ENCODE data around the gene FHIT. TPM values are rescaled to one million over a fixed set of nuclear protein-coding genes. Genes with fewer than 3 reads are reported as not detected.

FHIT gene
- total RNA-seq, 2 experiments from 2014 or later: 86.0 to 90.6 TPM

DNA sequence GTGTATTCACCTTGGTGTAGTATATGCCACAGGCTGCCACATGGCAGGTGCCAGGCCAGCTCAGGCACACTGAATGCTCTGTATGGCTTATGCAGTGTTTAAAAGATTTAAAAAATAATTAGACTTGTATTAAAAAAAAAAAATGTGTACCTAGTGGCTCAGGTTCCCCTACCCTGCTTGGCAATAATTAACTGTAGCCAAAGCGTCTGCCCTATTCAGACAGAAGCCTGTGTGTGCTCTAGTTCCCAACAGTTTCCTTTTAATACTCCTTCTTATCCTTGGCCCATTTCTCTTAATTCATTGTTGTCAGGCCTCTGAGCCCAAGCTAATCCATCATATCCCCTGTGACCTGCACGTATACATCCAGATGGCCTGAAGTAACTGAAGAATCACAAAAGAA, 1449.2 kb downstream of the FHIT start:
- H3K4me3 ChIP-seq (ENCODE audit: low read length): no peak overlapping the region
- DNase-seq (no peak), ATAC-seq (ENCODE audit: poor library complexity) (no peak)
- ChIA-PET POLR2A (no interaction called here), CTCF (no interaction called here)
- H3K36me3 ChIP-seq (ENCODE audit: insufficient read depth, low read length): no peaks in the 10 kb centered on the region
- intact Hi-C loops (cut with DNase I, micrococcal nuclease): no loop called here
- Mint-ChIP-seq H3K4me3 (no peak overlapping the region), H3K9me3 (no peaks in the 10 kb centered on the region), H3K27ac (no peak overlapping the region), H3K27me3 (no peaks in the 10 kb centered on the region), H3K4me1 (ENCODE audit: low read depth) (peaks cover 38% of the 10 kb centered on the region), H3K36me3 (ENCODE audit: low read depth) (peaks cover 42% of the 10 kb centered on the region)
- no peaks in the 10 kb centered on the region for H3K4me1 ChIP-seq (ENCODE audit: insufficient read depth, low read length)
- H3K27me3 ChIP-seq (ENCODE audit: control insufficient read depth in 1 of 2, insufficient read depth in 2 of 2, low read length in 2 of 2): no peaks in the 10 kb centered on the region
- TF ChIP-seq, protein P1, sequence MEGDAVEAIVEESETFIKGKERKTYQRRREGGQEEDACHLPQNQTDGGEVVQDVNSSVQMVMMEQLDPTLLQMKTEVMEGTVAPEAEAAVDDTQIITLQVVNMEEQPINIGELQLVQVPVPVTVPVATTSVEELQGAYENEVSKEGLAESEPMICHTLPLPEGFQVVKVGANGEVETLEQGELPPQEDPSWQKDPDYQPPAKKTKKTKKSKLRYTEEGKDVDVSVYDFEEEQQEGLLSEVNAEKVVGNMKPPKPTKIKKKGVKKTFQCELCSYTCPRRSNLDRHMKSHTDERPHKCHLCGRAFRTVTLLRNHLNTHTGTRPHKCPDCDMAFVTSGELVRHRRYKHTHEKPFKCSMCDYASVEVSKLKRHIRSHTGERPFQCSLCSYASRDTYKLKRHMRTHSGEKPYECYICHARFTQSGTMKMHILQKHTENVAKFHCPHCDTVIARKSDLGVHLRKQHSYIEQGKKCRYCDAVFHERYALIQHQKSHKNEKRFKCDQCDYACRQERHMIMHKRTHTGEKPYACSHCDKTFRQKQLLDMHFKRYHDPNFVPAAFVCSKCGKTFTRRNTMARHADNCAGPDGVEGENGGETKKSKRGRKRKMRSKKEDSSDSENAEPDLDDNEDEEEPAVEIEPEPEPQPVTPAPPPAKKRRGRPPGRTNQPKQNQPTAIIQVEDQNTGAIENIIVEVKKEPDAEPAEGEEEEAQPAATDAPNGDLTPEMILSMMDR (IDR thresholded peaks at IDR 0.05): no peak
- H3K27ac ChIP-seq (ENCODE audit: low read depth in 1 of 2, low read length in 2 of 2): no peak overlapping the region
- no peaks in the 10 kb centered on the region for H3K9me3 ChIP-seq (ENCODE audit: control insufficient read depth in 1 of 2, insufficient read depth in 1 of 2, low read length in 2 of 2)

DNA sequence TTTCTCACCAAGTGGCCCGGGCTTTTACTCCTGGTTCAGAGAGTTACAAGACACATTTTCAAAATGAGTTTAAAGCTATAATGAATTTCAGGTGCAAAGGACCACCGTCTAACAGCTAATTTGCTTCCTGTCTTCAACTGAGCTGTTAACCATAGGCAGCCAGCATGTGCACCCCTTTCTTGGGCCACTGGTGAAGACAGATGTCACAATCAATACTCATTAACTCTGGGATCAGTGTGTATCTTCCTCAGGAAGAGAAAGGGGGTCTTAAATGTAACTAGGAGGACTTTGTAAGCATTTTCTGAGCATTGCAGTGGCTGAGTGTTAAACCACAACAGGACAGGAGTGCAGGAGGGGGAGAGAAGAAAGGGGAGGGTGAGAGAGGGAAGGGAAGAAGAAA, 1450.8 kb downstream of the FHIT start:
- no peaks in the 10 kb centered on the region for H3K4me1 ChIP-seq (ENCODE audit: insufficient read depth, low read length)
- ATAC-seq (ENCODE audit: poor library complexity) (no peak), DNase-seq (no peak)
- peaks cover 52% of the 10 kb centered on the region for H3K36me3 Mint-ChIP-seq (ENCODE audit: low read depth)
- TF ChIP-seq, protein P1 (IDR thresholded peaks at IDR 0.05): no peak
- ChIA-PET CTCF (interaction anchor here (1.2 kb wide), 1 partner anchor 17 kb away, joined by 3 read pairs; no protein-coding TSS in a partner anchor), POLR2A (no interaction called here)
- H3K27me3 Mint-ChIP-seq: no peaks in the 10 kb centered on the region
- H3K27ac Mint-ChIP-seq: no peak overlapping the region
- peaks cover 36% of the 10 kb centered on the region for H3K4me1 Mint-ChIP-seq (ENCODE audit: low read depth)
- no peaks in the 10 kb centered on the region for H3K9me3 Mint-ChIP-seq
- no peak overlapping the region for H3K27ac ChIP-seq (ENCODE audit: low read depth in 1 of 2, low read length in 2 of 2)
- H3K4me3 ChIP-seq (ENCODE audit: low read length): no peak overlapping the region
- H3K27me3 ChIP-seq (ENCODE audit: control insufficient read depth in 1 of 2, insufficient read depth in 2 of 2, low read length in 2 of 2): no peaks in the 10 kb centered on the region
- intact Hi-C loops (cut with DNase I, micrococcal nuclease): no loop called here
- H3K4me3 Mint-ChIP-seq: no peak overlapping the region
- no peaks in the 10 kb centered on the region for H3K36me3 ChIP-seq (ENCODE audit: insufficient read depth, low read length)
- H3K9me3 ChIP-seq (ENCODE audit: control insufficient read depth in 1 of 2, insufficient read depth in 1 of 2, low read length in 2 of 2): no peaks in the 10 kb centered on the region

DNA sequence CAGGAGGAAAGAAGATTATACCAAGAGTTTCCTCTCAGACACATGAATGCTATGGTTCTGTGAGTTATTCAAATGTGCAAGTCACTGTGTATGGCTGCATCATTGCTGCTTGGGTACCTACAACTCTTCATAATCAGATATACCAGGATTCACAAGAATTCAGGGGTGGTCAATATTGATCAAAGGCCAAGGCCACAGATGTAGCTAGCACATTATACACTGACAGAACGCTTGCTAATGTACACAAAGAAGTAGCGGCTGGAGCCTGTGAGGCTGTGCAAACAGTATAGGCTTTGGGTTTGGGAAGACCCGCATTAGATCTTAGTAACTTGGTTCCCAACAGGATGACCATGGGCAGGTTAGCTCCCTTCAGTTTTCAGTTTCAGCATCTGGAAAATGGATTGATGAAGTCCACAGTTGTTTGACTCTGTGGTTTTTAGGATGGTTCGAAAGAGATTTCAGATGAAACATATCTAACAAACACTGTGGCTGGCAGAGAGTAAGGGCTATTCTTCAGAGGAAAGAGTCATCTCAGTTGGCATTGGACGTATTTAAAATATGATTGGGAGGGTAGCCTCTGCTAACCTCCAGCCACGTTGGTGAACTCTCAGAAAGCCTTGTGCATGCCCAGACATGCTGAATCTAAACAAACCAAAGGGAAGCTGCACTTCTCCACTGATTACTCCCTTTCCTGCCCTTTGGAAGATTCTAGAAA, 1452.7 kb downstream of the FHIT start:
- TF ChIP-seq, protein P1 (IDR thresholded peaks at IDR 0.05): no peak
- Histone ChIP-seq H3K27me3 (ENCODE audit: control insufficient read depth in 1 of 2, insufficient read depth in 2 of 2, low read length in 2 of 2) (no peaks in the 10 kb centered on the region), H3K4me3 (ENCODE audit: low read length) (no peak overlapping the region), H3K4me1 (ENCODE audit: insufficient read depth, low read length) (no peaks in the 10 kb centered on the region), H3K9me3 (ENCODE audit: control insufficient read depth in 1 of 2, insufficient read depth in 1 of 2, low read length in 2 of 2) (no peaks in the 10 kb centered on the region), H3K27ac (ENCODE audit: low read depth in 1 of 2, low read length in 2 of 2) (no peak overlapping the region), H3K36me3 (ENCODE audit: insufficient read depth, low read length) (no peaks in the 10 kb centered on the region)
- CTCF ChIA-PET: no interaction called here
- no peaks in the 10 kb centered on the region for H3K27me3 Mint-ChIP-seq
- H3K27ac Mint-ChIP-seq: no peak overlapping the region
- intact Hi-C loops (cut with DNase I, micrococcal nuclease): no loop called here
- H3K4me1 Mint-ChIP-seq (ENCODE audit: low read depth): peaks cover 40% of the 10 kb centered on the region
- POLR2A ChIA-PET: no interaction called here
- H3K9me3 Mint-ChIP-seq: no peaks in the 10 kb centered on the region
- H3K4me3 Mint-ChIP-seq: no peak overlapping the region
- DNase-seq (no peak), ATAC-seq (ENCODE audit: poor library complexity) (no peak)
- peaks cover 49% of the 10 kb centered on the region for H3K36me3 Mint-ChIP-seq (ENCODE audit: low read depth)

All from CD4-positive, alpha-beta T cell (primary cell).